Right lobe of liver (tissue), 6 donors: ENCODE results near the gene DIDO1. TPM values are rescaled to one million over a fixed set of nuclear protein-coding genes. Genes with fewer than 3 reads are reported as not detected.

Source experiments
- ATAC-seq, 4 donors: fragments of 200-7000 bp; cut with Tn5 transposase; one replicate each; pipeline ENCODE4 v1.9.1; 2020; ENCODE audit warnings: mild to moderate bottlenecking in 4 of 4, moderate library complexity in 4 of 4
- DNase-seq, 3 donors: peaks; one replicate each; pipeline ENCODE4 v3.0.0-alpha.2; 2020
- H3K27ac ChIP-seq, 3 donors: fragments of 200-600 bp; one replicate each; pipeline ENCODE4 v1.8.0; 2022
- H3K27me3 ChIP-seq, 2 donors: fragments of 200-600 bp; one replicate each; pipeline ENCODE4 v1.8.0; 2022
- H3K36me3 ChIP-seq, 4 donors: fragments of 200-600 bp; sonication (generic) in 1 of 4; one replicate each; pipeline versions ENCODE4 v1.5.1 to v1.8.0; 2017 to 2022; ENCODE audit warnings: control low read depth in 1 of 4
- H3K4me1 ChIP-seq, 4 donors: fragments of 200-600 bp; sonication (generic) in 1 of 4; one replicate each; pipeline versions ENCODE4 v1.5.1 to v1.8.0; 2017 to 2022; ENCODE audit warnings: control low read depth in 1 of 4
- H3K4me3 ChIP-seq, 3 donors: fragments of 200-600 bp; one replicate each; pipeline ENCODE4 v1.8.0; 2022
- H3K9me3 ChIP-seq, 4 donors: fragments of 200-600 bp; sonication (generic) in 1 of 4; one replicate each; pipeline versions ENCODE4 v1.5.1 to v1.8.0; 2017 to 2022; ENCODE audit warnings: control low read depth in 1 of 4
- CTCF ChIP-seq, 4 donors: fragments of 200-600 bp in 3 of 4; fragments of 450-650 bp in 1 of 4; IDR thresholded peaks; one replicate each; pipeline versions ENCODE4 v1.5.1 to v1.8.0; 2016 to 2022; ENCODE audit warnings: antibody characterized with exemption in 4 of 4, mild to moderate bottlenecking in 2 of 4
- POLR2A ChIP-seq: fragments of 450-650 bp; IDR thresholded peaks from one replicate; pipeline ENCODE4 v1.6.1; 2017; ENCODE audit warnings: antibody characterized with exemption, mild to moderate bottlenecking
- WGBS: methylation state at CpG from one replicate; pipeline ENCODE4 v1.1.6; 2018; ENCODE audit warnings: low coverage, low lambda C conversion rate; ENCODE audit not compliant: insufficient coverage; ENCODE audit errors: missing lambda C conversion rate; 5-methylcytosine and 5-hydroxymethylcytosine counted together
- intact Hi-C, 2 donors: fragments of 100-400 bp; cut with DNase I; formaldehyde crosslinking; loops; one replicate each; pipeline versions ENCODE4 v1.11.2 to v1.14.1; 2022
- small RNA-seq, 2 experiments: library from RNA; depleted of rRNA; stranded (forward); fragments of <200 nt; gene quantifications; one replicate each; pipeline ENCODE3, GENCODE V24; 2016
- total RNA-seq, 6 experiments: library from RNA; depleted of rRNA in 2 of 6; stranded (reverse); fragments of >200 nt in 2 of 6; fragmentation: NEBNext Ultra II Directional in 3 of 6; extraction: Animal tissue kit (Norgen Biotek cat#: 25700) in 3 of 6; gene quantifications; one replicate each; pipeline versions ENCODE4 v1.1.0 to v1.2.4, GENCODE V29; 2016 to 2023
- donor health status: DM: no; HTN: yes; CAD: no.
- donor health status: DM: no; HTN: no; CAD: no.
- donor health status: DM: no; HTN: no; CAD: no.
- donor health status: DM: no; HTN: yes; CAD: no.
- donor health status: DM: no; HTN: yes; CAD: no.

The DIDO1 gene
- total RNA-seq, 6 experiments from 2014 or later: 18.3 to 28.1 (median 21.1) TPM

- Histone ChIP-seq H3K36me3 (no peaks in the 10 kb centered on the region), H3K9me3 (no peaks in the 10 kb centered on the region), H3K4me1 (peaks cover 0 to 26% (median 6%) of the 10 kb centered on the region in 4 donors), H3K27me3 (no peaks in the 10 kb centered on the region), H3K4me3 (no peak overlapping the region), H3K27ac (no peak overlapping the region)
- no peak for ATAC-seq
- peak in 1 of 3 donors; percentile 19 for DNase-seq
- WGBS: no CpG with 5 or more reads among the region's 14 CpGs
- intact Hi-C loops: no loop called here
- TF ChIP-seq POLR2A (no peak), CTCF (IDR thresholded peaks at IDR 0.05) (no peak)
These were observed 96.1 kb downstream of the DIDO1 start for GRCh38 chr20:62830251-62830650.

GRCh38 chr20:62829231-62830230, 96.8 kb downstream of the DIDO1 start:
- TF ChIP-seq CTCF (IDR thresholded peaks at IDR 0.05) (no peak), POLR2A (no peak)
- no peak for ATAC-seq
- intact Hi-C loops: loop anchor here in 1 of 2 donors (10.0 kb wide), 1 partner anchor 175 kb away; the partner anchor contains the start of gene BHLHE23
- Histone ChIP-seq H3K9me3 (no peaks in the 10 kb centered on the region), H3K36me3 (no peaks in the 10 kb centered on the region), H3K4me1 (peaks cover 0 to 29% (median 6%) of the 10 kb centered on the region in 4 donors), H3K27ac (no peak overlapping the region), H3K4me3 (no peak overlapping the region), H3K27me3 (no peaks in the 10 kb centered on the region)
- DNase-seq: peak in 1 of 3 donors; percentile 16
- no CpG with 5 or more reads among the region's 32 CpGs for WGBS

GRCh38 chr20:62828511-62829230, 97.6 kb downstream of the DIDO1 start:
- intact Hi-C loops: loop anchor here in 1 of 2 donors (10.0 kb wide), 1 partner anchor 176 kb away; the partner anchor contains the start of gene BHLHE23
- H3K4me3 ChIP-seq: no peak overlapping the region
- DNase-seq (peak in 1 of 3 donors; percentile 11), ATAC-seq (no peak)
- no peaks in the 10 kb centered on the region for H3K36me3 ChIP-seq
- WGBS: 80% methylated on average over 1 of the region's 29 CpGs
- peaks cover 0 to 31% (median 7%) of the 10 kb centered on the region in 4 donors for H3K4me1 ChIP-seq
- H3K27ac ChIP-seq: no peak overlapping the region
- no peak for TF ChIP-seq POLR2A
- no peak for TF ChIP-seq CTCF (IDR thresholded peaks at IDR 0.05)
- H3K9me3 ChIP-seq: no peaks in the 10 kb centered on the region
- H3K27me3 ChIP-seq: no peaks in the 10 kb centered on the region

- Histone ChIP-seq H3K27me3 (no peaks in the 10 kb centered on the region), H3K9me3 (no peaks in the 10 kb centered on the region), H3K4me1 (peaks cover 0 to 25% (median 7%) of the 10 kb centered on the region in 4 donors), H3K27ac (no peak overlapping the region), H3K36me3 (no peaks in the 10 kb centered on the region), H3K4me3 (no peak overlapping the region)
- intact Hi-C loops: loop anchor here in 1 of 2 donors (10.0 kb wide), 1 partner anchor 177 kb away; the partner anchor contains the start of gene BHLHE23
- no peak for ATAC-seq
- TF ChIP-seq CTCF (IDR thresholded peaks at IDR 0.05) (no peak), POLR2A (no peak)
- no CpG with 5 or more reads among the region's 9 CpGs for WGBS
- no peak for DNase-seq
These were observed 98.3 kb downstream of the DIDO1 start for GRCh38 chr20:62828051-62828450.

Small RNAs within 50 kb of the gene (small RNA-seq; reads per million reads assigned to genes)
- 0 reads per million in 2 experiments for gene DPH3P1

Other genes with a start within 250 kb of the DIDO1 start
- gene NTSR1, start 217.7 kb downstream of the DIDO1 start, total RNA-seq: under 1 TPM in 4 of 6 experiments, not detected in 2; 0.04 to 0.74 (median 0.09) TPM
- gene MRGBP, start 130.0 kb downstream of the DIDO1 start, total RNA-seq: 1 to 10 TPM; 3.3 to 8.0 (median 5.3) TPM
- 10 to 100 TPM; 40.7 to 48.1 (median 47.0) TPM for gene OGFR, start 121.7 kb downstream of the DIDO1 start, total RNA-seq
- 1 to 10 TPM; 1.5 to 7.6 (median 3.5) TPM for gene COL9A3, start 109.5 kb downstream of the DIDO1 start, total RNA-seq
- 1 to 10 TPM; 2.9 to 5.1 (median 3.9) TPM for gene TCFL5, start 64.7 kb downstream of the DIDO1 start, total RNA-seq
- 10 to 100 TPM; 12.6 to 18.9 (median 15.1) TPM for gene GID8, start 11.6 kb upstream of the DIDO1 start, total RNA-seq
- gene SLC17A9, start 26.2 kb upstream of the DIDO1 start, total RNA-seq: 10 to 100 TPM; 29.8 to 99.4 (median 54.1) TPM
- not detected for gene BHLHE23, start 80.5 kb upstream of the DIDO1 start, total RNA-seq